HepG2 (cell line): Measurements from ENCODE around the gene MXRA8. TPM values are rescaled to one million over a fixed set of nuclear protein-coding genes. Genes with fewer than 3 reads are reported as not detected.

Experiments used
- FUBP1 ChIP-seq: sonication (generic); formaldehyde crosslinking; IDR thresholded peaks from 2 replicates; pipeline ENCODE4 v1.5.1; 2020; ENCODE audit warnings: missing genetic modification reagents, mild to moderate bottlenecking, borderline replicate concordance
- GLI4 ChIP-seq: sonication (generic); formaldehyde crosslinking; IDR thresholded peaks from 2 replicates; pipeline ENCODE4 v1.5.1; 2020; ENCODE audit warnings: missing genetic modification reagents, mild to moderate bottlenecking, moderate library complexity, borderline replicate concordance
- HNRNPH1 ChIP-seq: fragments of 200-400 bp; formaldehyde crosslinking; optimal IDR thresholded peaks from 2 replicates; pipeline ENCODE3; 2017; ENCODE audit warnings: mild to moderate bottlenecking, low read depth, low read length
- HOXA7 ChIP-seq: sonication (generic); formaldehyde crosslinking; IDR thresholded peaks from 2 replicates; pipeline ENCODE4 v1.8.1; 2022; ENCODE audit warnings: mild to moderate bottlenecking, missing genetic modification reagents, moderate library complexity
- IRX3 ChIP-seq: sonication (generic); formaldehyde crosslinking; IDR thresholded peaks from 2 replicates; pipeline ENCODE4 v1.8.1; 2023; ENCODE audit warnings: mild to moderate bottlenecking, low read depth, missing genetic modification reagents, borderline replicate concordance
- KDM4B ChIP-seq: sonication (generic); formaldehyde crosslinking; IDR thresholded peaks from 2 replicates; pipeline ENCODE4 v1.4.0; 2020; ENCODE audit warnings: missing genetic modification reagents
- MAZ ChIP-seq, 2 experiments: sonication (generic) in 1 of 2; formaldehyde crosslinking in 1 of 2; IDR thresholded peaks; 2 replicates each; pipeline versions ENCODE4 v1.5.0 to v1.6.1; 2012 to 2020; ENCODE audit warnings: low read depth in 2 of 2, mild to moderate bottlenecking in 2 of 2, borderline replicate concordance in 1 of 2, improper control_type of control experiment in 1 of 2, low read length in 1 of 2, missing genetic modification reagents in 1 of 2, moderate library complexity in 1 of 2
- MTF2 ChIP-seq: sonication (generic); formaldehyde crosslinking; IDR thresholded peaks from 2 replicates; pipeline ENCODE4 v1.5.0; 2020; ENCODE audit warnings: missing genetic modification reagents, borderline replicate concordance
- NCOA1 ChIP-seq: sonication (generic); formaldehyde crosslinking; IDR thresholded peaks from 2 replicates; pipeline ENCODE4 v1.9.0; 2021; ENCODE audit warnings: missing genetic modification reagents
- TBX3 ChIP-seq: fragments of 450-650 bp; IDR thresholded peaks from 2 replicates; pipeline ENCODE4 v1.6.1; 2017; ENCODE audit warnings: antibody characterized with exemption, mild to moderate bottlenecking, inconsistent platforms, borderline replicate concordance
- TGIF2 ChIP-seq: IDR thresholded peaks from 2 replicates; pipeline ENCODE4 v1.6.1; 2016; ENCODE audit warnings: control low read depth, missing compliant biosample characterization
- ZBTB38 ChIP-seq: sonication (generic); formaldehyde crosslinking; IDR thresholded peaks from 2 replicates; pipeline ENCODE4 v1.5.1; 2020; ENCODE audit warnings: mild to moderate bottlenecking, missing genetic modification reagents
- ZBTB46 ChIP-seq: sonication (generic); formaldehyde crosslinking; IDR thresholded peaks from 2 replicates; pipeline ENCODE4 v1.4.0; 2020; ENCODE audit warnings: mild to moderate bottlenecking, missing genetic modification reagents, borderline replicate concordance
- ZFP36L1 ChIP-seq: sonication (generic); formaldehyde crosslinking; IDR thresholded peaks from 2 replicates; pipeline ENCODE4 v1.8.0; 2022; ENCODE audit warnings: mild to moderate bottlenecking, missing genetic modification reagents, moderate library complexity
- ZMYM4 ChIP-seq: sonication (generic); formaldehyde crosslinking; IDR thresholded peaks from 2 replicates; pipeline ENCODE4 v1.8.1; 2023; ENCODE audit warnings: mild to moderate bottlenecking, missing genetic modification reagents
- ZNF10 ChIP-seq: sonication (generic); formaldehyde crosslinking; IDR thresholded peaks from 2 replicates; pipeline ENCODE4 v1.4.0; 2020; ENCODE audit warnings: mild to moderate bottlenecking, low read depth, missing genetic modification reagents, borderline replicate concordance
- ZNF234 ChIP-seq: sonication (generic); formaldehyde crosslinking; conservative IDR thresholded peaks from 2 replicates; pipeline ENCODE4 v1.5.1; 2020; ENCODE audit warnings: mild to moderate bottlenecking, missing genetic modification reagents
- ZNF280B ChIP-seq: sonication (generic); formaldehyde crosslinking; IDR thresholded peaks from 2 replicates; pipeline ENCODE4 v1.5.0; 2020; ENCODE audit warnings: missing genetic modification reagents, mild to moderate bottlenecking, borderline replicate concordance
- ZNF33A ChIP-seq: sonication (generic); formaldehyde crosslinking; IDR thresholded peaks from 2 replicates; pipeline ENCODE4 v1.5.1; 2020; ENCODE audit warnings: missing genetic modification reagents, mild to moderate bottlenecking, moderate library complexity, borderline replicate concordance
- ZNF441 ChIP-seq: sonication (generic); formaldehyde crosslinking; IDR thresholded peaks from 2 replicates; pipeline ENCODE4 v1.7.0; 2021; ENCODE audit warnings: missing genetic modification reagents, borderline replicate concordance
- ZNF790 ChIP-seq: sonication (generic); formaldehyde crosslinking; IDR thresholded peaks from 2 replicates; pipeline ENCODE4 v1.8.0; 2022; ENCODE audit warnings: missing genetic modification reagents, mild to moderate bottlenecking, borderline replicate concordance
- polyA plus RNA-seq, 8 experiments: library from polyadenylated mRNA; depleted of rRNA in 3 of 8; stranded (reverse) in 7 of 8; unstranded in 1 of 8; fragments of >200 nt; fragmentation: Illumina TruSeq in 4 of 8; extraction: Trizol in 4 of 8; gene quantifications; 2 replicates each; pipeline versions ENCODE4 v1.2.1 to v1.2.3, GENCODE V29; 2011 to 2016; ENCODE audit warnings: low read depth in 4 of 8, missing spikeins in 1 of 8, mixed read lengths in 1 of 8; ENCODE audit not compliant: insufficient read depth in 1 of 8
- total RNA-seq, 5 experiments: library from RNA; depleted of rRNA; stranded (reverse); fragments of >200 nt; fragmentation: Illumina TruSeq; extraction: Trizol; gene quantifications; 2 replicates each; pipeline ENCODE4 v1.2.3, GENCODE V29; 2016; ENCODE audit warnings: low read depth in 1 of 5

The MXRA8 gene
- total and polyA plus RNA-seq, 2 of the 13 experiments (the other 11 are each of a cell fraction or from before 2014, with no cell fraction given) = 19.8 to 44.8 TPM

- TF ChIP-seq ZNF234 (CRISPR knock-in tag) (peak; percentile 85; the same call in 1 of the 2 replicates), KDM4B (CRISPR knock-in tag) (peak; percentile 86), ZFP36L1 (CRISPR knock-in tag) (no peak), MTF2 (0 out of 2 replicates have a peak, but pooled peaks have one; percentile 53), ZNF280B (CRISPR knock-in tag) (peak; percentile 75), ZMYM4 (CRISPR knock-in tag) (peak; percentile 44; the same call in 1 of the 2 replicates), HNRNPH1 (no peak), FUBP1 (CRISPR knock-in tag) (peak; percentile 22; the same call in 1 of the 2 replicates), GLI4 (CRISPR knock-in tag) (peak; percentile 92), ZNF33A (CRISPR knock-in tag) (0 out of 2 replicates have a peak, but pooled peaks have one; percentile 51), ZNF790 (no peak), MAZ (IDR thresholded peaks at IDR 0.05; ENCODE audit: borderline replicate concordance, low read depth, low read length) (peak; percentile 32; the same call in 1 of the 2 replicates), MAZ (CRISPR knock-in tag; IDR thresholded peaks at IDR 0.05; ENCODE audit: low read depth) (peak; percentile 80), TGIF2 (CRISPR knock-in tag) (peak; percentile 64; the same call in 1 of the 2 replicates), HOXA7 (CRISPR knock-in tag) (0 out of 2 replicates have a peak, but pooled peaks have one; percentile 85), ZBTB46 (CRISPR knock-in tag) (no peak), NCOA1 (CRISPR knock-in tag) (no peak), ZBTB38 (peak; percentile 97), ZNF441 (CRISPR knock-in tag) (peak; percentile 19; the same call in 1 of the 2 replicates), IRX3 (CRISPR knock-in tag) (0 out of 2 replicates have a peak, but pooled peaks have one; percentile 16), ZNF10 (no peak), TBX3 (no peak)
Observed at GRCh38 chr1:1406821-1407635, 48.7 kb upstream of the MXRA8 start, which contains the start of gene MRPL20 (continued).
